Fibroblast of skin of back (primary cell): ENCODE results near the gene ZBTB9. TPM values are rescaled to one million over a fixed set of nuclear protein-coding genes. Genes with fewer than 3 reads are reported as not detected.

Source experiments
- DNase-seq: peaks from one replicate; pipeline ENCODE4 v3.0.0-alpha.2; 2013
- polyA plus RNA-seq, 2 experiments: library from polyadenylated mRNA; unstranded; fragments of 120-200 nt; gene quantifications; one replicate each; pipeline ENCODE4 v1.2.1, GENCODE V29; 2013; ENCODE audit not compliant: insufficient read length in 2 of 2

Gene ZBTB9, protein sequence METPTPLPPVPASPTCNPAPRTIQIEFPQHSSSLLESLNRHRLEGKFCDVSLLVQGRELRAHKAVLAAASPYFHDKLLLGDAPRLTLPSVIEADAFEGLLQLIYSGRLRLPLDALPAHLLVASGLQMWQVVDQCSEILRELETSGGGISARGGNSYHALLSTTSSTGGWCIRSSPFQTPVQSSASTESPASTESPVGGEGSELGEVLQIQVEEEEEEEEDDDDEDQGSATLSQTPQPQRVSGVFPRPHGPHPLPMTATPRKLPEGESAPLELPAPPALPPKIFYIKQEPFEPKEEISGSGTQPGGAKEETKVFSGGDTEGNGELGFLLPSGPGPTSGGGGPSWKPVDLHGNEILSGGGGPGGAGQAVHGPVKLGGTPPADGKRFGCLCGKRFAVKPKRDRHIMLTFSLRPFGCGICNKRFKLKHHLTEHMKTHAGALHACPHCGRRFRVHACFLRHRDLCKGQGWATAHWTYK
- polyA plus RNA-seq (2013, experiment 1 of 2; ENCODE audit: insufficient read length): 7.8 TPM
- 6.1 TPM for polyA plus RNA-seq (2013, experiment 2 of 2; ENCODE audit: insufficient read length)

DNA sequence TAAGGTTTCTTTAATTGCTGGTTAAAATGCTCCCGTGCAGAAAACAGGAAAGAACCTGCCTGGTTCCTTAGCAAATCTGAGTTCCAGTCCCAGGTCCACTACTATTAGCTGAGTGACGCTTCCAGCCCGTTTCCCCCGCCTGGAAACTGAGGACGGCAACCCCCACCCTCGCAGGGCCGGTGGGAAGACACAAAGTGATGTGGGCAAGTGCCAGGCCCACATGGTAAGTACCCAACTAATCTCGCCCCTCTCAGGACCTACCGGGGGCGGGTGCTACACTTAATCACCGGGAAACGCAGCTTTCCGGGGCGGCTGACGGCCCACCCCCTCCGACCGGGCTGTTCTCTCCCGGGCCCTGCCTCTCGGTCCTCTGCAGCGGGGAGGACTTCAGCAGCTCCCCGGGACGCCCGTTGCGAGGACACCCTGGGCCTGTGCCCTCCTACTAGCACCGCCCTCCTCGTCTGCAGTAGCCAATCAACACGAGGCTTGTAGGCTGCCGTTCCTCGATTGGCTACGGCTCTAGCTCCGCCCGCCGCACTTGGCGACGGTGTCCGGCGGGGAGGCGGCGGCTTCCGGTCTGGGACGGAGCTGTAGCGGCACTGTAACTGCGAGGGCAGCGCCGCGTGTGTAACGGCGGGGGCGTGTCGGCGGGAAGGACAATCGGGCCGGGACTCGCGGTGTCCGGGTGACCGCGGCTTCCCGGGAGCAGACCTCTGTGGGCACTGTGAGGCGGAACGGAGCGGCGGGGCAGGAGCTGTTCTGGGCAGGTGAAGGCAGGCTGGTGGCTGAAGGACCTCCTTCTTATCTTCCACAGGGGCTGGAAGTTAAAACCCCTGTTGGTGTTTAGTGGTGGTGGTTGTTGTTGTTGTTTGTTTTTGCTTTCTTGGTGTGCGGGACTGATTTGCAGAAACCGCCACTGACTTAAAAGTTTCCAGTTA is at the start of gene ZBTB9:
Gene ZBTB9, plus strand, starts transcription at position 568 of the 938 bp plus-strand sequence. CDS start 525 bp downstream, outside the sequence.
- DNase-seq: peak; percentile 95

DNA sequence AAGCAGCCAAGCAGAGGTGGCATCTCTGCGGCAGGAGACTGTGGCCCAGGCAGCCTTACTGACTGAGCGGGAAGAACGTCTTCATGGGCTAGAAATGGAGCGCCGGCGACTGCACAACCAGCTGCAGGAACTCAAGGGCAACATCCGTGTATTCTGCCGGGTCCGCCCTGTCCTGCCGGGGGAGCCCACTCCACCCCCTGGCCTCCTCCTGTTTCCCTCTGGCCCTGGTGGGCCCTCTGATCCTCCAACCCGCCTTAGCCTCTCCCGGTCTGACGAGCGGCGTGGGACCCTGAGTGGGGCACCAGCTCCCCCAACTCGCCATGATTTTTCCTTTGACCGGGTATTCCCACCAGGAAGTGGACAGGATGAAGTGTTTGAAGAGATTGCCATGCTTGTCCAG is 49.5 kb upstream of the ZBTB9 start:
- DNase-seq: no peak

DNA sequence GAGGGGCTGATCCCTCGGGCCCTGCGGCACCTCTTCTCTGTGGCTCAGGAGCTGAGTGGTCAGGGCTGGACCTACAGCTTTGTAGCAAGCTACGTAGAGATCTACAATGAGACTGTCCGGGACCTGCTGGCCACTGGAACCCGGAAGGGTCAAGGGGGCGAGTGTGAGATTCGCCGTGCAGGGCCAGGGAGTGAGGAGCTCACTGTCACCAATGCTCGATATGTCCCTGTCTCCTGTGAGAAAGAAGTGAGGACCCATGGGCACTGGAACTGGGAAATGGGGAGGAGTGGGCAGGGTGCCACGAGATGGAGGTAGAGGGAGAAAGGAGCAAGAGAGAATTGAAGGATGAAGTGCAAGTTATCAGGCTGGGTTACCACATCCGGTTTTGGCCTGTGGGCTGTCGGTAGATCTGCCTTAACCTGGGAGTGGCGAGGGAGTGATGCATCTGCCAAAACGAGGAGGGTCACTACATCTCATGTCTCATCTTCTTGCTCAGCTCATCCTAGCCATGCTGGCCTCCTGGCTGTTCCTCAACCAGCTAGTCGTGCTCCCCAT is 48.9 kb upstream of the ZBTB9 start:
- no peak for DNase-seq

DNA sequence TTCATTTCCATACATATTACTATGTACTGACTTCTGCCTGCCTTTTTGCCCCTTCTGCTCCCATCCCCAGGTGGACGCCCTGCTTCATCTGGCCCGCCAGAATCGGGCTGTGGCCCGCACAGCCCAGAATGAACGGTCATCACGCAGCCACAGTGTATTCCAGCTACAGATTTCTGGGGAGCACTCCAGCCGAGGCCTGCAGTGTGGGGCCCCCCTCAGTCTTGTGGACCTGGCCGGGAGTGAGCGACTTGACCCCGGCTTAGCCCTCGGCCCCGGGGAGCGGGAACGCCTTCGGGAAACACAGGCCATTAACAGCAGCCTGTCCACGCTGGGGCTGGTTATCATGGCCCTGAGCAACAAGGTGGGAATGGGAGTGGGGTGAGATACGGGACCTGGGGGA is 48.2 kb upstream of the ZBTB9 start:
- no peak for DNase-seq

DNA sequence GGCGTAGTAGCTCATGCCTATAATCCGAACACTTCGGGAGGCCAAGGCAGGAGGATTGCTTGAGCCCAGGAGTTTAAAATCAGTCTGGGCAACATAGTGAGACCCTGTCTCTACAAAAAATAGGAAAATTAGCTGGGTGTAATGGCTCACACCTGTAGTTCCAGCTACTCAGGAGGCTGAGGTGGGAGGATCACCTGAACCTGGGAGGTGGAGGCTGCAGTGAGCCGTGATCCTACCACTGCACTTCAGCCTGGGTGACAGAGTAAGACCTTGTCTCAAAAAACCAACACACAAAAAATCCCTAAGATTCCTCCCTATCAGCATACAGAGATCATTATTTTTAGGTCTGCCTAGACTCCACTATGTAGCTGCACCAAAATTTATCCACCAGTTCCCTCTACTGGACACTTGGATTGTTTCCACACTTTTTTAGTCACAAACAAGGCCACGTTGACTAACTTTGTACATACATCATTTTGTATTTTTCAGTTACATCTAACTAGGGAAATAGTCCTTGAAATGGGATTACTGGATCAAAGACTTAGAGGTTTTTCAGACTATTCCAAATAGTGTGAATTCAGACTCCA is 47.2 kb upstream of the ZBTB9 start:
- no peak for DNase-seq

DNA sequence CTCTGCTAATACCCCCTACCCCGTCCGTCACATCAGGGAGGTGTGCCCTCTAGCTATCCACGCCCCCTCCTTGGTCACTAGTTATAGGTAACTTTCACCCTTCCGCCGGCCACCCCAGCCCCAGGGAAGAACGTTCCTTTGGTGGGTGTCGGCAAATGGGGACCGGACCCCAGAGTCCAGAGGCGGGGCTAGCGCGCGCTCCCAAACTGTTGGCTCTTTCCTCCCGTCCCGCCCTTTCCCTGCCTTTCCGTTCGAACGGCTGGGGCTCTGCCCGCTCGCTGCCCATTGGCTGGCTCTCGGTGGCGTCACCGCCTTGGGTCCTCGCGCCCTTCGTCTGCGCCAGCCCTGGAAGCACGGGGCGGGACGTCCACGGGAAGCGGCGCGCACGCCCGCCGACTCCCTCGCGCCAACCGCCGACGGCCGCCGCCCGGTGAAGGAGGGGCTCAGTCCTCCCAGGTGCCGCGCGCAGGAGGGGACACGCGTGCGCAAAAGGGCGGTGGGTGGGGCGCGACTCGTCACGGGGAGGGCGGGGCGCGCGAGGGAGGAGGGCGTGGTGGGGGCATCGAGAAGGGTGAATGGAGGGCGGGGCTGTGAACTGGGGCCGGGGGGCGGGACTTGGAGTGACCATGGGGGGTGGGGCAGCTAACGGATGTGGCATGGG is 44.2 kb upstream of the ZBTB9 start:
- peak; percentile 98 for DNase-seq

DNA sequence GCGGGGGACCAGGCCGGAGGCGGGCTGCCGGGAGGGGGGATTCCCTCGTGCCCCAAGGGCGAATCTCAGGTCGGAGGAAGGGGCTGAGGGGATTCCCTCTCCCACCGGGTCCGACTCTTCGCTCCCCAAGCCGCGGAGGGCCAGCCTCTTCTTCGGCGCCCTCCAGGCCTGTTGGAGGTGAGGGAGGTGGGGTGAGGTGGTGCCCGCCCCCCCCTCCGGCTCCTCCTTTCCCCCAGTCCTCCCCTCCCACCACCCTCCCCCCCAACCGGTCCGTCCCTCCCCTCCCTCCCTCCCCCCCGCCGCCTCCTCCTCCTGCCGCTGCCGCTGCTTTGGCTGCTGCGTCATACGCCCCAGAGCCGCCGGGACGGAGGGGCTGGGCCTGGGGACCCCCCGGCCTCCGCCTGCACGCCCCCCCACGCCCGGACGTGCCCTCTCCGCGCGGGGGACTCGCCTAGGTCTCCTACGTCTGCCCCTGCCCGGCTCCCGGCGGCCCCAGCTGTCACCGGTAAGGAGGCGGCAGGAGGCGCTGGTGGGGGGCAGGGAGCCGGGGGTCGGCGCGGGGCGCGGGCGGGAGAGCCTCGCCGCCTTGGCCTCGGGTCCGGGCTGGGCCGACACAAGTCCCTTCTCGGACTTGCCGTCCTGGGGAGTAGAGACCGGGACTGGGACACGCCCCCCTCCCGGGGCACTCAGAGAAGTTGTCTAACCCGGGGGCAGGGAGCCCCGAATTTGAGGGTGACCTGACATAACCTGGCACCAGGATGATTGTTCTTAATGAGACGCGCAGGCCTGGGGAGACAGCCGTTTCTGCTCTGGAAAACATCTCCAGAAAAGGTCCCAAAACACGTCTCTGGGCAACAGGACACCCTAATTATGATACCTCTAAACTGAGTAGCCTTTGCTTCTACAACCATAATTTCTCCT is 43.4 kb upstream of the ZBTB9 start, which contains the start of gene PHF1:
Gene PHF1, plus strand, starts transcription at position 304 of the 921 bp plus-strand sequence. CDS start 1,250 bp downstream, outside the sequence.
- DNase-seq: peak; percentile 83

DNA sequence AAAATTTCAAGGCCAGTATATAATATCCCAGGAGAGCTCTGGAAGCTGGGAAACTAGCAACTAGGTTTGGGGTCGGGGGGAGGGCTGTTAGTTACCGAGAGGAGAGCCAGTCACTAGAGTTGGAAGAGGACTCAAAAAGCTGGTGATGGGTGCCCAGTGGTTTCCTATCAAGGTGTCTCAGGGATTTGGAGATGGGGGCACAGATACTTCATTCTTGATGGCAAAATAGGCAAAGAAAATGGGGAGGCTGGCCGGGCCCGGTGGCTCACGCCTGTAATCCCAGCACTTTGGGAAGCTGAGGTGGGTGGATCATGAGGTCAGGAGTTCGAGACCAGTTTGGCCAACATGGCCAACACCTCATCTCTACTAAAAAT is 42.8 kb upstream of the ZBTB9 start:
- DNase-seq: no peak

DNA sequence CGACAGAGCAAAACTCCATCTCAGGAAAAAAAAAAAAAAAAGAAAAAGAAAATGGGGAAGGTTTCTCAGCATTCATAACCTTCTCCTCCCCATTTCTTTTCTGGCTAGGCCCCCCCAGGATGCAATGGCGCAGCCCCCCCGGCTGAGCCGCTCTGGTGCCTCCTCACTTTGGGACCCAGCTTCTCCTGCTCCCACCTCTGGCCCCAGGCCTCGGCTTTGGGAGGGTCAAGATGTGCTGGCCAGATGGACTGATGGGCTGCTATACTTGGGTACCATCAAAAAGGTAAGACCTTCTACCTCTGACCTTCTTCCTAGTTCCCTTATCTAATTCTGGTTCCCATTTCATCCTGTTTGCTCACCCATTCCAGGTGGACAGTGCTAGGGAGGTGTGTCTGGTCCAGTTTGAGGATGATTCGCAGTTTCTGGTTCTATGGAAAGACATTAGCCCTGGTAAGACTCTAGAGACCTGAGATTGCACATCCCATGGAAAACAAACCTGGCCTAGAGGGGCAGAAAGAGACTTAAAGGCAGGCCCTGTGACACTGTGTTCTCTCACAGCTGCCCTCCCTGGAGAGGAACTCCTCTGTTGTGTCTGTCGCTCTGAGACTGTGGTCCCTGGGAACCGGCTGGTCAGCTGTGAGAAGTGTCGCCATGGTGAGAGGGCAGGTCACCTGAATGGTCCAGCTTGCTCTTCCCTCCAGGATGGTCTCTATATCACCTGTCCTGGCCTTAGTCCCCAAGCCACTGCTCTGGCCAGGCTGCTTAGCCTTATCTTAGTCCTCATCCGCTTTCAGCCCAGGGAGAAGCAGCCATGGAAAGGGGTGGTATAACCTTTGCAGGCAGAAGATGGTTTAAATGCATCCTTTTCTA is 42.0 kb upstream of the ZBTB9 start:
- no peak for DNase-seq

DNA sequence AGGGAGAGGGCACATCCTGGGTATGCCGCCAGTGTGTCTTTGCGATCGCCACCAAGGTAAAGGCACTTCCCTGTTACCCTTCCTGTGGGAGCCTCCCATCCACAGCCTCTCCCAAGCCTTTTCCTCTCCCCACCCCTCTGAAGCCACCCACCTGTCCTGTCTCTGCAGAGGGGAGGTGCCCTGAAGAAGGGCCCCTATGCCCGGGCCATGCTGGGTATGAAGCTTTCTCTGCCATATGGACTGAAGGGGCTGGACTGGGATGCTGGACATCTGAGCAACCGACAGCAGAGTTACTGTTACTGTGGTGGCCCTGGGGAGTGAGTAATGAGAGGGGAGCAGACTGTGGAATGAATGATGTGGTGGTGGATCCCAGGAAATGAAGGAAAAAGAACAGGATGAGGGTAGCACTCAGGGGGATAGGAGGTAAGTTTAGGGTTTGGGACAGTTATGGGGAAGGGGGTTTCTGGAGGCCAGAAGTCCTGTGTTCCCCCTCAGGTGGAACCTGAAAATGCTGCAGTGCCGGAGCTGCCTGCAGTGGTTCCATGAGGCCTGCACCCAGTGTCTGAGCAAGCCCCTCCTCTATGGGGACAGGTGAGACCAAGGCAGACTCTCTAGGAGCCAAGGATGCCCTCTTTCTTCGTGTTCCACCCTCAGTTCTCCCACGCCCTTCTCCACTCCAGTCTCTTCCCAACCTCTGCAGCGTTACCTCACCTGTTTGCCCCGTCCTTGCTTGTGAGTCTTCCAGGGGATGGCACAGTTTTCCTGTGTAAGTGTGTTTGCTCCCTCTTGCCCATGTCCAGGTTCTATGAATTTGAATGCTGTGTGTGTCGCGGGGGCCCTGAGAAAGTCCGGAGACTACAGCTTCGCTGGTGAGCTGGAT is 40.9 kb upstream of the ZBTB9 start:
- DNase-seq: no peak

DNA sequence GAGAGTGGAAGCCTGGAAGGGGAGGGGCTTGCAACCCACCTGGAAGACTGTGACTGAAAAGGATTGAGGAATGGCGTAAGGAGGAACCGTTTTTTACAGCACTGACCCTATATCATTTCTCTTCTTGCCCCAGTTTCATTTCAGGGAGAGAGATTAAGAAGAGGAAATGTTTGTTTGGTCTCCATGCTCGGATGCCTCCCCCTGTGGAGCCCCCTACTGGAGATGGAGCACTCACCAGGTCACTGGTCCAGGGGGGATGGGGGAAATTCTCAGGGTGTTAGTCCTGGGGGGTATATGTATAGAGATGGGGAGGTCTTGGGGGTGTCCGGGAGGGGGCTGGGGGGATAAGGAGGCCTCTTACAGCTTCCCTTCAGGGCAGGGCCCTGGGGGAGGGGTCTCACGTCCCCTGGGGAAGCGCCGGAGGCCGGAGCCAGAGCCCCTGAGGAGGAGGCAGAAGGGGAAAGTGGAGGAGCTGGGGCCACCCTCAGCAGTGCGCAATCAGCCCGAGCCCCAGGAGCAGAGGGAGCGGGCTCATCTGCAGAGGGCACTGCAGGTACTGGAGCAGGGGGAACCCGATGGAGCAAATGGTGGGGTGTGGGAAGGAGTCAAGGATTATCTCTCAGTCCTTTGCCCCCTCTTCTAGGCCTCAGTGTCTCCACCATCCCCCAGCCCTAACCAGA is 39.6 kb upstream of the ZBTB9 start:
- DNase-seq: no peak

DNA sequence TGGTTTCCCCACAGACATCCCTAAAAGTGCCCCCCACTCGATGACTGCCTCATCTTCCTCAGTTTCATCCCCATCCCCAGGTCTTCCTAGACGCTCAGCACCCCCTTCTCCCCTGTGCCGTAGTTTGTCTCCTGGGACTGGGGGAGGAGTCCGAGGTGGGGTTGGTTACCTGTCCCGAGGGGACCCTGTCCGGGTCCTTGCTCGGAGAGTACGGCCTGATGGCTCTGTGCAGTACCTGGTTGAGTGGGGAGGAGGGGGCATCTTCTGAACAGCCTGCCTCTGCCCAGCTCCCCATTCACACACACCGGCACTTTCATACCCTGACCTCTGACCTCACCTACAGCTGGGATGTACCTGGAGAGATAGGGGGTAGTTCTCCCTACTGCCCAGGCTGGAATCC is 38.5 kb upstream of the ZBTB9 start:
- DNase-seq: no peak

DNA sequence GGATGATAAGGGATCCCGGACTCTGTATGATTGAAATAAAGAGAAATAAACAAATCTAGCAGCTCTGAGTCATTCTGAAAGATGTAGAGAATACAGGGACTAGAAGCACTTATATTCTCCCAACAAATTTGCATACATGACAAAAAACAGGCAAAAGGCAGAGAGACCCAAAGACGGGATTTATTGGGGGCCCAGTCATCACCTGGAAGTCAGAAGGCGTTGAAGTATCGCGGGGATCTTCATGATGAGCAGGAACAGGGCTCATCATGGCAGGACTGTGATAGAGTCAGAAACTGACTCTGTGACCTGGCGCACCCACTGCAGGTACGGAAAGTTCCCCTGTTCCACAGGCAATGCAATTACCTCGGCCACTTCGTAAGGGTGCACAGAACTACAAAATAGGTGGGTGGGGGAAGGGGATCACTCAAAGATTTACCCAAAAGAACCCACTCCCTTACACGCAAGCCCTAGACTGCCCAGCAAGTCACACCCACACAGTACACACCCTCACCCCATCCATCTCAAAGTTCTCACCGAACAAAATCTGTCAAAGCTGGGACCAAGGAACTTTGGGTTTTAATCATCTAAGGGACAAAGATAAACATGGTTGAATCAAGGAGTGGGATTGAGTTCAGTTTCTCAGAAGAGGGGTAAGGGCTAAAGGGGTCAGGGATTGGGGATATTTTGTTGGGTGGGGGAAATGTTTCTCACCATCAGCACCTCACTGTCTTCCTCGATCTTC is 37.8 kb upstream of the ZBTB9 start:
- no peak for DNase-seq

DNA sequence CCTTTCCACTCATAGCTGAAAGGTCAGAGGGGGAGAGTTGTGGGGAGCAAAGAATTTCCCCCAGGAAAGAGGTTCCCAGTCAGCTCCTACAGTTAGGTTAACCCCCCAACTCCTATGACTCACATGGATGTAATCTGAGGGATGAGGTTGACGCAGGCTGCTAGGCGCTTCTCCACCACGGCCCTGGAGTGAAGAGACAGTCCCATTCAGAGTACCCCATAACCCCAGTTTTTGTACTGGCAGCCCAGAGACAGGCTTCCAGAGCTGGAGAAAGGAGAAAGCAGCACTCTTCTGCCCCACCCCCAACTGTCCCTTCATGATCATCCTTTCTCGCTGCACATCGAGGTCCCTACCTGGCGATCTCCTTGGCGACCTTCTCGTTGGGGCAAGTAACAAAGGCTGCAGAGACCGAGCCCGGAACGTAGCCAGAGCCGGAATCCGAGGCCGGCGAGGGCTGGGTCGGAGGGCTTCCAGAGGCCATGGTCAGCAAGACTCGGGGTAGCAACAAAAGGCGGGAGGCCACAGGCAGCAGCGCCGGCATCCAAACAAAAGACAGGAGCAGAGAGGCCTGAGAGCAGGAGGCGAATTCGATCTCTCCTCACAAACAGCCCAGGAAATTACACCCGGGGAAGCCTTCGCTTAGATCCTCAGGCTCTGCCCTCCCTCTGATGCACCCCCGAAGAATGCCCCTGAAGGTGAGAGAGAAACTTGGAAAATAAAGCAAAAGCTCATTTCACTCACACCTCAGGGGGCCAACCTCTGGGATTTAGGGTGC is 37.1 kb upstream of the ZBTB9 start:
- peak; percentile 88 for DNase-seq

DNA sequence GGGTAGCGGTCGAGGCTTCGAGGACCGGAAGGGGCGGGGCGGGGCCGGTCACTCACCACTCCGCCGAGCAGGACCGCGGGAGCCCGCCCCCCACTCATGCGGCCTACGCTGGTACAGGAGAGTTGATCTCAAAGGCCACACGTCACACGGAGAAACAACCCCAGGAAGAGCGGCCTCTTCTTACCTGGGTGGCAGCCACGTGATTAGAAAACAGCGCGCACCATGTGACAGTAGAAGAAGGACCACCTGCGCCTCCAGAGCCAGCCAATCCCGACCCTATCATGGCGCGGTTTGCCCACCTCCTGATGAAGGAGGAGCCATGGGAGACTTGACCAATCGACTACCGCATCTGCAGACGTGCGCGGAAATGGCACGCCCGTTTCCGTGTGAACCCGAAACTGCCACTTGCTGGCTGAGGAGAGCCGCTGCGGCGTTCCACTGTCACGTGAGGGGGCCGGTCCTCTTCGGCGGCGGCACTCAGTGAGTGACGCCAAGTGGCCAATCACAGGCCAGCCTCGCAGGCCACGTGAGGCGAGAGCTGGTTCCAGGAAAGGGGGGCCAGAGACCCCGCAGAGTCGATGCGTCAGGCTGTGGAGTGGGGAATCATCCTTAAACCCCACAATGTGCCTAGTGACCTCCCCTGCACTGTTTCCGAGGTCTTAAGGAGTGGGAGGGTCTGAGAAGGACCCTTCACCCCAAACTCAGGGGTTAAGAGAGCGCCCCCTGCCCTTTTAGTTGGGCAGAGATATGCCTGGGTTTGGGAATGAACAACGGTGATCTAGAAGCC is 36.3 kb upstream of the ZBTB9 start, which contains the start of gene CUTA:
Gene CUTA, minus strand, starts transcription at position 205 of the 787 bp plus-strand sequence. Its CDS starts 107 bp downstream, at position 98.
- DNase-seq: peak; percentile 100
